Liver (tissue), 3 donors: Measurements from ENCODE around the gene DISC1.

Experiments used
- CTCF ChIP-seq: fragments of 150-350 bp; IDR thresholded peaks from 2 replicates; pipeline ENCODE4 v1.5.1; 2017; ENCODE audit warnings: improper control_type of control experiment, low read depth, low read length; ENCODE audit not compliant: missing input control
- EGR1 ChIP-seq, 2 donors: IDR thresholded peaks; 2 replicates each; pipeline ENCODE4 v1.6.1; 2016 to 2018; ENCODE audit warnings: antibody characterized with exemption in 2 of 2, low read depth in 2 of 2
- FOXA1 ChIP-seq: IDR thresholded peaks from 2 replicates; pipeline ENCODE4 v1.6.1; 2016; ENCODE audit warnings: antibody characterized with exemption
- FOXA2 ChIP-seq: IDR thresholded peaks from 2 replicates; pipeline ENCODE4 v1.6.1; 2016; ENCODE audit warnings: antibody characterized with exemption
- GABPA ChIP-seq, 2 donors: IDR thresholded peaks in 1 of 2; conservative IDR thresholded peaks in 1 of 2; 2 replicates each; pipeline ENCODE4 v1.6.1; 2016; ENCODE audit warnings: antibody characterized with exemption in 2 of 2, mild to moderate bottlenecking in 1 of 2, moderate library complexity in 1 of 2
- HNF4G ChIP-seq: IDR thresholded peaks from 2 replicates; pipeline ENCODE4 v1.6.1; 2016; ENCODE audit warnings: antibody characterized with exemption
- MAX ChIP-seq: IDR thresholded peaks from 2 replicates; pipeline ENCODE4 v1.6.1; 2016; ENCODE audit warnings: antibody characterized with exemption
- NR2F2 ChIP-seq: IDR thresholded peaks from 2 replicates; pipeline ENCODE4 v1.6.1; 2016; ENCODE audit warnings: antibody characterized with exemption
- RAD21 ChIP-seq, 2 donors: IDR thresholded peaks; 2 replicates each; pipeline ENCODE4 v1.6.1; 2016; ENCODE audit warnings: antibody characterized with exemption in 2 of 2, mild to moderate bottlenecking in 2 of 2
- REST ChIP-seq: IDR thresholded peaks from 2 replicates; pipeline ENCODE4 v1.6.1; 2016; ENCODE audit warnings: antibody characterized with exemption, mild to moderate bottlenecking
- RXRA ChIP-seq, 2 donors: IDR thresholded peaks; 2 replicates each; pipeline ENCODE4 v1.6.1; 2017 to 2018; ENCODE audit warnings: antibody characterized with exemption in 2 of 2, mild to moderate bottlenecking in 1 of 2
- TAF1 ChIP-seq: conservative IDR thresholded peaks from 2 replicates; pipeline ENCODE4 v1.6.1; 2016; ENCODE audit warnings: antibody characterized with exemption, mild to moderate bottlenecking
- donor health status: healthy.
- donor health status: healthy.

GRCh38 chr1:231625975-231626534 lies 535 bp upstream of the DISC1 start:
- no peak for TF ChIP-seq REST
- TF ChIP-seq CTCF: no peak
- TF ChIP-seq RAD21 (IDR thresholded peaks at IDR 0.05): no peak
- no peak for TF ChIP-seq TAF1
- no peak for TF ChIP-seq MAX
- no peak for TF ChIP-seq RXRA (IDR thresholded peaks at IDR 0.05)
- no peak for TF ChIP-seq GABPA (IDR thresholded peaks at IDR 0.05 in 1 of 2, conservative IDR thresholded peaks at IDR 0.05 in 1 of 2)
- no peak for TF ChIP-seq EGR1 (IDR thresholded peaks at IDR 0.05; ENCODE audit: low read depth in 2 of 2)
- TF ChIP-seq NR2F2: no peak
- TF ChIP-seq FOXA2: no peak
- TF ChIP-seq FOXA1: no peak
- no peak for TF ChIP-seq HNF4G
